HL-60 (cell line): Measurements from ENCODE around the gene HNRNPH1.

Source experiments
- DNase-seq, 2 experiments: peaks; one replicate each; pipeline ENCODE4 v3.0.0-alpha.2; 2010 to 2020; ENCODE audit warnings: low read depth in 1 of 2, low spot score in 1 of 2
- H3K27ac ChIP-seq: fragments of 250-450 bp; sonication (Bioruptor Pico); replicated peaks from 2 replicates; pipeline ENCODE4 v1.5.1; 2020; ENCODE audit warnings: mild to moderate bottlenecking, moderate library complexity
- H3K27me3 ChIP-seq: fragments of 250-450 bp; sonication (Bioruptor Pico); 2 replicates; pipeline ENCODE4 v1.5.1; 2021; ENCODE audit warnings: mild to moderate bottlenecking, moderate library complexity; ENCODE audit not compliant: insufficient read depth, poor library complexity, severe bottlenecking
- H3K4me3 ChIP-seq: replicated peaks from 2 replicates; pipeline ENCODE4 v1.5.1; 2011; ENCODE audit warnings: mild to moderate bottlenecking, control low read depth, low read length; ENCODE audit not compliant: insufficient read depth
- CTCF ChIP-seq: IDR thresholded peaks from one replicate; pipeline ENCODE4 v1.5.1; 2011; ENCODE audit warnings: low read length, control low read depth, inconsistent platforms; ENCODE audit not compliant: insufficient read depth
- GABPA ChIP-seq: IDR thresholded peaks from 2 replicates; pipeline ENCODE4 v1.6.1; 2012; ENCODE audit warnings: low read depth
- POLR2AphosphoS5 ChIP-seq: IDR thresholded peaks from 2 replicates; pipeline ENCODE4 v1.6.1; 2012; ENCODE audit warnings: low read depth
- REST ChIP-seq: IDR thresholded peaks from 2 replicates; pipeline ENCODE4 v1.6.1; 2012; ENCODE audit warnings: low read depth; ENCODE audit not compliant: insufficient replicate concordance
- SPI1 ChIP-seq: IDR thresholded peaks from 2 replicates; pipeline ENCODE4 v1.6.1; 2012; ENCODE audit warnings: low read depth, mild to moderate bottlenecking, borderline replicate concordance

Gene HNRNPH1

GRCh38 chr5:179599566-179599965 lies 23.9 kb downstream of the HNRNPH1 start:
- H3K4me3 ChIP-seq: no peak overlapping the region
- DNase-seq: no peak
- no peaks in the 10 kb centered on the region for H3K27me3 ChIP-seq
- H3K27ac ChIP-seq: no peak overlapping the region
- TF ChIP-seq REST (no peak), SPI1 (no peak), POLR2AphosphoS5 (no peak), GABPA (no peak), CTCF (no peak)

GRCh38 chr5:179599100-179599499 lies 24.4 kb downstream of the HNRNPH1 start:
- no peak for DNase-seq
- Histone ChIP-seq H3K27me3 (no peaks in the 10 kb centered on the region), H3K4me3 (no peak overlapping the region), H3K27ac (no peak overlapping the region)
- TF ChIP-seq GABPA (no peak), SPI1 (no peak), REST (no peak), POLR2AphosphoS5 (no peak), CTCF (no peak)

- DNase-seq: no peak
- Histone ChIP-seq H3K27me3 (no peaks in the 10 kb centered on the region), H3K4me3 (no peak overlapping the region), H3K27ac (no peak overlapping the region)
- TF ChIP-seq POLR2AphosphoS5 (no peak), CTCF (no peak), SPI1 (no peak), REST (no peak), GABPA (no peak)
These were observed 27.1 kb downstream of the HNRNPH1 start for GRCh38 chr5:179596421-179596820.
